Gastroesophageal sphincter (tissue), 3 donors: ENCODE measurements around the gene NIPAL4.

Experiments
- CTCF ChIP-seq, 4 experiments: fragments of 200-600 bp in 2 of 4; fragments of 450-650 bp in 2 of 4; sonication (generic) in 1 of 4; IDR thresholded peaks; one replicate each; pipeline ENCODE4 v1.5.1; 2017 to 2019; ENCODE audit warnings: antibody characterized with exemption in 4 of 4, mild to moderate bottlenecking in 2 of 4, moderate library complexity in 2 of 4
- EP300 ChIP-seq: sonication (generic); formaldehyde crosslinking; IDR thresholded peaks from one replicate; pipeline ENCODE4 v1.6.1; 2017; ENCODE audit warnings: antibody characterized with exemption, mild to moderate bottlenecking
- POLR2A ChIP-seq, 2 donors: fragments of 450-650 bp; IDR thresholded peaks; one replicate each; pipeline ENCODE4 v1.6.1; 2017; ENCODE audit warnings: antibody characterized with exemption in 2 of 2, mild to moderate bottlenecking in 2 of 2, moderate library complexity in 1 of 2
- POLR2AphosphoS5 ChIP-seq: sonication (generic); formaldehyde crosslinking; IDR thresholded peaks from one replicate; pipeline ENCODE4 v1.6.1; 2017; ENCODE audit warnings: antibody characterized with exemption

GRCh38 chr5:157511651-157512644 lies 51.9 kb downstream of the NIPAL4 start:
- TF ChIP-seq EP300 (no peak), CTCF (IDR thresholded peaks at IDR 0.05) (no peak), POLR2AphosphoS5 (peak; percentile 76), POLR2A (IDR thresholded peaks at IDR 0.05) (no peak)
